ENCODE measurements around the gene PRSS22. TPM values are rescaled to one million over a fixed set of nuclear protein-coding genes. Genes with fewer than 3 reads are reported as not detected.

PRSS22 gene
- polyA plus RNA-seq, 3 donors from 2014 or later = 0.23 to 0.40 TPM; not detected in 1

DNA sequence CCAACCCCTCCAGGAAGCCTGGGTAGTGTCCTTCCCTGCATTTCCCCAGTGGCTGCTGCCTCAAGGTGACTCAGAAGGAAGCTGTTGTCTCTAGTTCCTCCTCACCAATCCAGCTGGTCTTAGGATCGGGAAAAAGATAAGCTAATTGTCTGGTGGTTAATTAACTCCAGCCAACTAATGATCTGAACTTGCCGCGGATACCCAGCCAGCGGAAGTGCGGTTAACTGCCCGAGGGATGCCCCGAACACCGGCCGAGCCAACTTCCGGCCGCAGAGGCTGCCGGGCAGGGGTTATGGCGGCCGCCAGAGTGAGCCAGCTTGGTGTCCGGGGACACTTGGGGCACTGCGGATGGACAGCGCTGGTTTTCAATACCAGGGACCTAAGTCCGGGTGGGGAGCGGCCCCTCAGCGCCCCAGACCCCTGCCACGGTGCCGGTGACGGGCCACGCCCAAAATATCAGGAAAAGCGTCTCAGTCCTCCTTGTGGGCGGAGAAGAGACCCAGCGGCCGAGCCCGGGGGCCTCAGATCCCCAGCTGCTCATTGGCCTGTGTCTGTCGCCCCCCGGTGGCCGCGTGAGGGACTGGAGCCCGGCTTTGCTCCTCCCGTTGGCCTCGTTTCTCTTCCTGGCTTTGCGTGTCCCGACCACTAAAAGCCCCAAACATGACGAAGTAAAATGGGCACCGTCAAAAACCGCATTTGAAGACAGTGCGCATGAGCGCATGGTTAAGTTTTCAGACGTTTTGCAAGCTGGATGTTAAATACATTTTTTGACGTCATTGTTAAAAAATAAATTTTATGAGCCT, 10.2 kb upstream of the PRSS22 start:
- Mint-ChIP-seq H3K4me3 (peak overlapping the region; percentile 84 to 93 (median 90)), H3K9me3 (no peaks in the 10 kb centered on the region)

DNA sequence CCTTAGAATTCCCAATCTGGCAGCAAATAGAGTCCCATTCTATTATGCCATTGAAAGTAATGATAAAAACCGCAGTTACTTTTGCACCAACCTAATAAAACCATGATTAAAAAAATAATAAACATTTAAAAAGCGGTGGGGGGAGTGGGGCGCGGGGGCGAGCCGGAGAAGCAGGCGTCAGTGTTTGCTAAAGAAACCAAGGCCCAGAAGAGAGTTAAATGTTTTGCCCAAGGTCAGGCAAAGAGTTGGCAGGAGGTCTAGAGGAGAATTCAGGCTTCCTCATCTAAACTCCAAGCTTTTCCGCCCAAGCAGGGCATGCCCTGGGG, 9.7 kb upstream of the PRSS22 start:
- Mint-ChIP-seq H3K4me1 (peaks cover 16 to 18% of the 10 kb centered on the region in 2 donors), H3K9me3 (no peaks in the 10 kb centered on the region), H3K27ac (peak overlapping the region; percentile 90 to 97 (median 93)), H3K36me3 (no peaks in the 10 kb centered on the region), H3K27me3 (ENCODE audit: low read depth in 3 of 3) (peaks cover 7 to 13% (median 9%) of the 10 kb centered on the region in 3 donors), H3K4me3 (peak overlapping the region; percentile 84 to 93 (median 90))
- no peak for DNase-seq

More for the DNA sequence above, 10.2 kb upstream of the PRSS22 start:
- peaks cover 7 to 13% (median 9%) of the 10 kb centered on the region in 3 donors for H3K27me3 Mint-ChIP-seq (ENCODE audit: low read depth in 3 of 3)
- H3K4me1 Mint-ChIP-seq = peaks cover 16 to 18% of the 10 kb centered on the region in 2 donors
- DNase-seq = peak; percentile 97 to 99 (median 98)
- no peaks in the 10 kb centered on the region for H3K36me3 Mint-ChIP-seq
- peak overlapping the region; percentile 90 to 97 (median 93) for H3K27ac Mint-ChIP-seq

DNA sequence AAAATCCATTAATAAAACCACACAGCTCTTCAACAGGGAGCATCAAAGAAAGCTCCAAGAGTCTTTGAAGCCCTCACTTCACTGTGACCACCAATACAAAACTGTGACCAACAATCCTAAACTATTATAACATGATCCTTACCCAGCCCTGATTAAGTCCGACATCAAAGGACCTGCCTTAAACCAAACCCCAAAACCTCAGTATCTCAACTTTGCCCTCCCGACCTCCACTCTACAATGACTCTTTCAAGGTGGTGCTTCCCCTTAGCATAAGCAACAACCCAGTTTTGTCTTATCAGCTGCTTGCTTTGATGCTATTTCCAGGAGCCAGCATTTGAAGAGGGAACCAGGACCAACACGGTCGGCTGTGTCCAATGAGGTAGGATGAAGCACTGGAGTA, 8.5 kb upstream of the PRSS22 start:
- Mint-ChIP-seq H3K27me3 (ENCODE audit: low read depth in 3 of 3) (peaks cover 7 to 13% (median 9%) of the 10 kb centered on the region in 3 donors), H3K4me1 (peaks cover 16 to 18% of the 10 kb centered on the region in 2 donors), H3K4me3 (peak overlapping the region in 2 of 5 donors; percentile 25 to 66), H3K9me3 (no peaks in the 10 kb centered on the region), H3K27ac (peak overlapping the region in 5 of 6 donors; percentile 21 to 61 (median 52)), H3K36me3 (no peaks in the 10 kb centered on the region)
- DNase-seq = no peak

DNA sequence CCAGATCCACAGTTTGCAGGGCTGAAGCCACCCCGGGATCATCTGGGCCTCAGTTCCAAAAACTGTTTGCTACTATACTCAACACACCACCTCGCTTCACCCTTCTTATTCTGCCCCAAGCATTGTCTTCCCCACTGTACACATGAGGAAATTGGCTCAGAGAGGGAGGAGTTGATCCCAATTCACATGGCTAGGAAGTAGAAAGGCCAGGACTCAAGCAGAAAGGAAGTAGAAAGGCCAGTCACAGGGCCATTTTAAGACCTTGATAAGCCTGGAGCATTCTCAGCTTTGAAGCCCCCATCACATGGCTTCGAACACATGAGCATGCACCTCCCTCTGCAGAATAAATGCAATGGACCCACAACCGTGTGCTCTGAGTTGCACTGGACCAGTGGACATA, 7.7 kb upstream of the PRSS22 start:
- no peak for DNase-seq
- H3K4me1 Mint-ChIP-seq = peaks cover 16 to 18% of the 10 kb centered on the region in 2 donors
- H3K36me3 Mint-ChIP-seq = no peaks in the 10 kb centered on the region
- no peak overlapping the region for H3K27ac Mint-ChIP-seq
- H3K9me3 Mint-ChIP-seq = peaks cover 0 to 3% (median 0%) of the 10 kb centered on the region in 6 donors
- H3K27me3 Mint-ChIP-seq (ENCODE audit: low read depth in 3 of 3) = peaks cover 10 to 14% (median 11%) of the 10 kb centered on the region in 3 donors
- no peak overlapping the region for H3K4me3 Mint-ChIP-seq

DNA sequence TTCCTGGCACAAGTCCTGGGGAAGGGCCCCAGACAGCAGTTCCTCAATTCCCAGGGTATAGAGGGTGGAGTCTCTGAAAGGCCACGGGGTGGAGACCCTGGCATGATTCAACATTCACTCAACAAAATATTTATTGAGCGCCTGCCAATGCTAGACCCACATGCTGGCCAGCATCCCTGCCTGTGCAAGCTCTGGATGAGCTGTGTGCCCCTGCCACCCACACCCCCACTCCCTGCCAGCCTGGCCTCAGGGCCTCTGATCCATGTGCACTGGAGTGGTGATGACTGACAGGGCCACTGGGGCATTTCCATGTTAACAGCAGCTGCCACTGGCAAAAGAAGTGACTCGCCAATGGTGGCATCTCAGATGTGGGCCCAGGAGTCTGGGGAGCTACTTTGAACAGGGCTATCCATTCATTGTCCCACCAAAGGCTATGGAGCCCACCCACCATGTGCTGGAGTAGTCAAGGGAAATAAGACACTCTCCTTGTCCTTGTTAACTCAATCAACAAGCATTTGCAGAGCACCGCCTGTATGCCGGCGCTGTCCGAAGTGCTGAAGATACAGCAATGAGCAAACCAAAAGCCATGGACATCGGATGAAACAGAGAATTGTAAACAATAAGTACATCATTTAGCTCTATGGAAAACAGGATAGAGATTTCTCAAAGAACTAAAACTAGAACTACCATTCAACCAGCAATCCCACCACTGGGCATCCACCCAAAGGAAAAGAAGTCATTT, 3.0 kb upstream of the PRSS22 start:
- no peak overlapping the region for H3K27ac Mint-ChIP-seq
- no peak for DNase-seq
- no peaks in the 10 kb centered on the region for H3K36me3 Mint-ChIP-seq
- H3K27me3 Mint-ChIP-seq (ENCODE audit: low read depth in 3 of 3) = peaks cover 2 to 5% (median 3%) of the 10 kb centered on the region in 3 donors
- no peak overlapping the region for H3K4me3 Mint-ChIP-seq
- H3K4me1 Mint-ChIP-seq = peaks cover 6 to 8% of the 10 kb centered on the region in 2 donors
- peaks cover 0 to 3% (median 0%) of the 10 kb centered on the region in 6 donors for H3K9me3 Mint-ChIP-seq

DNA sequence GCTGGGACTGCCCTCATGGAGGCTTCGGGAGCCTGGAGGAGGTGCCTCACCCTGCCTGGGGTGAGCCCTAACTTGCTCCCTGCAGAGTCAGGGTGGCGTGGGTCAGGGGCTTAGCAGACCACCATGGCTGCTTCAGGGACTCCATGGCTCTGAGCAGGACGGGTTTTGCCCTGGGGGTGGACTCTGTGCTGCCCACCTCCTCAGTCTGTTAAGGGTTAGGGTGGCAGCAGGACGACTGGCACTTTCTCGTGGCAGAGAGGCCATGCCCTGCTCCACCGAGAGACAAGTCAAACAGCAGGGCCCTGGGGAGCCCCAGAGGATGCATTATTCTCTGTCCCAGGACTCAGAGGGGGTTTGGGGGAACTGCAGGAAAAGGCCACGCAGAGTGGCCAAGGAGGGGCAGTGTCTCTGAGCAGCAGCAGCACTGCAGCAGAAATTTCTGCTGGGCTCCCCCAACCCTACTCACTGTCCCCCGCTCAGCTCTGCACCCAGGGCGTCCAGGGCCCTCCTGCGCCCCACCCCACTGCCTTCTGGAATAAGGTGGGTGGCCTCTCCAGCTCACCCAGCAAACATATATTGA, 1.8 kb upstream of the PRSS22 start:
- H3K27me3 Mint-ChIP-seq (ENCODE audit: low read depth in 3 of 3) = peaks cover 2 to 3% (median 3%) of the 10 kb centered on the region in 3 donors

DNA sequence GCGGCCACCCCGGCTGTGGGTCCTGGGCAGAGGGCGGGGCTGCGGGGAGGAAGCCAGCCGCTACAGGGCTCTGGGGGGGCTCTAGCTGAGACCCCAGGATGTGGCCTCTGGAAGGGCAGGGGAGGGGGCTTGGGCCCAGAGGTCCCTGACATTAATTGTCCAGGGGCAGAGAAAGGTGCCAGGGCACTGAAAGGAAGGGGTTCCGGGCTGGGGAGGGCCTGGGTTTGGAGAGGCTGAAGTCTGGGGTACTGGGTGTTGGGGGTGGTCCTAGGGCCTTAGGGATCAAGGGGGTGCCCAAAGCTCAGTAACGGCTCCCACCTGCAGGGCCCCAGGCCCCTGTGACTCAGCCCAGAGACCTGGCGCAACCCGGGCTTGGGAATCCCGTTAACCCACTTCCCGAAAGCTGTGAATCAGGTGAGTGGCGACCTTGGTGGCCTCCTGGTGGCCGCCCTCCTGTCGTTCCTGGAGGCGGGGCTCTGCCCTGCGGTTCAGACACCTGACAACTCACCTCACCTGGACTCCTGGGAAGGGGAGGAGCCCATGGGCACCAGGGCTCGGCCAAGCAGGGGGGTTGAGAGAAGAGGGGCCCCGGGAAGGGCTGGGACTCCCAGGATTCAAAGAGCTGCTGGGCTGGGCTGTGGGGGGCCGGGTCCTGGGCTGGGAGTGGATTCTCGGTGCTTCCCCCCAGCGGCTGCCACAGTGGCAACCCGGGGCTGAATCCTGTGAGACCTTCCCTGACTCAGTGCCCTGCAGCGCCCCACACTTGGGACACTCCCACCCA, 465 bp upstream of the PRSS22 start:
- peaks cover 0 to 7% (median 6%) of the 10 kb centered on the region in 6 donors for H3K9me3 Mint-ChIP-seq
- peak overlapping the region in 3 of 5 donors; percentile 39 to 90 (median 90) for H3K4me3 Mint-ChIP-seq
- peaks cover 11 to 13% of the 10 kb centered on the region in 2 donors for H3K4me1 Mint-ChIP-seq
- H3K27ac Mint-ChIP-seq = no peak overlapping the region
- no peak for DNase-seq
- peaks cover 2 to 3% (median 3%) of the 10 kb centered on the region in 3 donors for H3K27me3 Mint-ChIP-seq (ENCODE audit: low read depth in 3 of 3)
- H3K36me3 Mint-ChIP-seq = peaks cover 0 to 10% (median 0%) of the 10 kb centered on the region in 3 donors

More for the DNA sequence above, 1.8 kb upstream of the PRSS22 start:
- H3K36me3 Mint-ChIP-seq = peaks cover 0 to under 1% (median 0%) of the 10 kb centered on the region in 3 donors
- H3K4me1 Mint-ChIP-seq = peaks cover 6 to 10% of the 10 kb centered on the region in 2 donors
- H3K9me3 Mint-ChIP-seq = peaks cover 0 to 3% (median 0%) of the 10 kb centered on the region in 6 donors
- no peak overlapping the region for H3K27ac Mint-ChIP-seq
- no peak for DNase-seq
- no peak overlapping the region for H3K4me3 Mint-ChIP-seq

DNA sequence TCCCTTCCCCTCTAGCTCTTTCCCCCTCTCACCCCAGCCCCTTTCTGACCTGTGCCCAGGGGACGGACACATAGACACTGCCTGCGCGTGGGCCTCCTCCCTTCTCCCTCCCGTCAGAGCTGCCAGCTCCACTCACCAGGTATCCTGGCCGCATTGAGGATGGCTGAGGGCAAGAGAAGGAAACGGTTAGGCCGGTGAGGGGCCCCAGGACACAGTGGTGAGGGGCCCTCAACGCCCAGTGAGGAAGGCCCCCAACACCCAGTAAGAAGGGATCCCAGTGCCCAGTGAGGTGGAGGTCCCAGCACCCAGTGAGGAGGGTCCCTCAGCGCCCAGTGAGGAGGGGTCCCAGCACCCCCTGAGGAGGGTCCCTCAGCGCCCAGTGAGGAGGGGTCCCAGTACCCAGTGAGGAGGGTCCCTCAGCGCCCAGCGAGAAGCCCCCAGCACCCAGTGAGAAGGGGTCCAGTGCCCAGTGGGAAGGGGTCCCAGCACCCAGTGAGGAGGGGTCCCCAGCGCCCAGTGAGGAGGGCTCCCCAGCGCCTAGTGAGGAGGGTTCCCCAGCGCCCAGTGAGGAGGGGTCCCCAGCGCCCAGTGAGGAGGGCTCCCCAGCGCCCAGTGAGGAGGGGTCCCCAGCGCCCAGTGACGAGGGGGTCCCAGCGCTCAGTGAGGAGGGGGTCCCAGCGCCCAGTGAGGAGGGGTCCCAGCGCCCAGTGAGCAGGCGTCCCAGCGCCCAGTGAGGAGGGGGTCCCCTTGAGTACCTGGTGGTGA, 1.1 kb downstream of the PRSS22 start:
- Mint-ChIP-seq H3K4me1 (peaks cover 11 to 13% of the 10 kb centered on the region in 2 donors), H3K27me3 (ENCODE audit: low read depth in 3 of 3) (peaks cover 2 to 4% (median 3%) of the 10 kb centered on the region in 3 donors), H3K36me3 (peaks cover 0 to 10% (median 0%) of the 10 kb centered on the region in 3 donors), H3K9me3 (peaks cover 0 to 7% (median 6%) of the 10 kb centered on the region in 6 donors), H3K4me3 (peak overlapping the region in 4 of 5 donors; percentile 19 to 72 (median 42)), H3K27ac (peak overlapping the region in 1 of 6 donors; percentile 24)
- no peak for DNase-seq

DNA sequence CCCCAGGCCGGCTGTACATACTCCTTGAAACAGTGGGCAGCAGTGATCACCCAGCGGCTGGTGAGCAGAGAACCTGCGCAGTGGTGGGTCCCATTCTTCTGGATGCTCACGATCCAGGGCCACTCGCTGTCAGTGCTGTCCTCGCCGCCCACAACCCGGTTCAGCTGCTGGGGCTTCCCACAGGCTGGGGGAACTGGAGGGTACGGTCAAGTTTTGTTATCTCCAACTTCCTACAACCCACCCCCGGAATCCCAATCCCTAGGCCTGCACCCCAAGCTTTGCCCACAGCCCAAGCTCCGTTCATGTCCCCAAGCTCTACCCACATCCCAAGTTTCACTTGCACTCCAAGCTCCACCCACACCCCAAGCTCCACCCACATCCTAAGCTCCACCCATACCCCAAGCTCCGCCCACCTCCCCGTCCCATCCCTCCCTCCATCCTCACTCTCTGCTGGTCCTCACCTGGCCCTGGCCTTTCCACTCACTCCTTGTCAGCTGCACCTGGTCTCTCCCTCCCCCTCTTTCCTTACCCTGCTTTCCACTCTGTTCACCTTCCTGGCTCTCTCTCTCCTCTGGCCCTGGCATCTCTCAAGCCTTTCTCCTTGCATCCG, 1.8 kb downstream of the PRSS22 start:
- Mint-ChIP-seq H3K36me3 (peaks cover 0 to 10% (median 0%) of the 10 kb centered on the region in 3 donors), H3K9me3 (peaks cover 0 to 7% (median 5%) of the 10 kb centered on the region in 6 donors), H3K4me1 (peaks cover 11 to 13% of the 10 kb centered on the region in 2 donors), H3K27ac (peak overlapping the region in 3 of 6 donors; percentile 24 to 75 (median 67)), H3K27me3 (ENCODE audit: low read depth in 3 of 3) (peaks cover under 1 to 3% (median 2%) of the 10 kb centered on the region in 3 donors), H3K4me3 (peak overlapping the region in 4 of 5 donors; percentile 15 to 72 (median 24))
- DNase-seq = peak in 1 of 3 donors; percentile 20

DNA sequence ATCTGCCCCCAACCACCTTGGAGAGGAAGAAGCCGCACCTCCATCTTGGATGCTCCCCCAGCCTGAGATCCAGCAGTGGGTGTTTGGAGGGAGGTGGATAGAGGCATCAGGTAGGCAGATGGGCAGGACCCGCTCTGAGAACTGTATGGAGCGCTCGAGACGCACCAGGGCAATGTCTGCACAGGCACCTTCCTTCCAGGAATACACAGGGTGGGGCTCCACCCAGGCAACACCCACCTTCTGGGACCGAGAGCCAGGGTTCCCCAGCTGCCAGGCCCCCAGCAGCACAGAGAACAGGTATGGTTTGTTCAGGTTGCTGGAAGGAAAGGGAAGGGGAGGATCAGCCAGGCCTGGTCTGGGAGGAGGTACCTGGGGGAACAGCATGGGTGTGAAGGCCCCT, 2.4 kb downstream of the PRSS22 start:
- Mint-ChIP-seq H3K4me1 (peaks cover 11 to 13% of the 10 kb centered on the region in 2 donors), H3K36me3 (peaks cover 0 to 10% (median 0%) of the 10 kb centered on the region in 3 donors), H3K9me3 (peaks cover 0 to 7% (median 4%) of the 10 kb centered on the region in 6 donors), H3K4me3 (no peak overlapping the region), H3K27me3 (ENCODE audit: low read depth in 3 of 3) (peaks cover 0 to 3% (median 0%) of the 10 kb centered on the region in 3 donors), H3K27ac (peak overlapping the region in 2 of 6 donors; percentile 14 to 61)
- no peak for DNase-seq

DNA sequence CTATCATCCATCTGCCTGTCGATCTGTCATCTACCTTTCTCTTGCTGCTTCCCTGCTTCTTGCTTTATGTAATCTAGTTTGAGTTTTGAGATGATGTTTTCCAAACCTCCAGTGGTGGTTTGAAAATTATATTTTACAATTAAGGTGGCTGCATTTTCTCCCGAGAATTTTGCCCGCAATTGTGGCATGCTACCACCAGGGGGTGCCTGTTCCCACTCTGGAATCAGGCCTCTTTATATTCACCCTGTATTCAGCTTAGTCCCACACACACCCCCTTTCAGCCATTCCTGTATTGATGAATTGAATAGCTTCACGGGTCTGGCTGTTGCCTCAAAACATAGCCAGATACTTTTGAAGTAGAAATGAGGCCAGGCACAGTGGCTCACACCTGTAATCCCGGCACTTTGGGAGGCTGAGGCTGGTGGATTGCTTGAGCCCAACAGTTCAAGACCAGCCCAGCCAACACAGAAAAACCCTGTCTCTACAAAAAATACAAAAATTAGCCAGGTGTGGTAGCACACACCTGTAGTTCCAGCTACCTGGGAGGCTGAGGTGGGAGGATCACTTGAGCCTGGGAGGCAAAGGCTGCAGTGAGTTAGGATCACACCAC, 3.2 kb downstream of the PRSS22 start:
- DNase-seq = no peak
- Mint-ChIP-seq H3K4me1 (peaks cover 10 to 13% of the 10 kb centered on the region in 2 donors), H3K27me3 (ENCODE audit: low read depth in 3 of 3) (peaks cover 0 to 5% (median 0%) of the 10 kb centered on the region in 3 donors), H3K27ac (peak overlapping the region in 1 of 6 donors; percentile 4), H3K9me3 (peaks cover 0 to 7% (median 4%) of the 10 kb centered on the region in 6 donors), H3K4me3 (no peak overlapping the region), H3K36me3 (peaks cover 0 to 10% (median 0%) of the 10 kb centered on the region in 3 donors)
